NCI-H2029 treated with DMSO at 0.1 percent for 48 hours (cell line): ENCODE results near the gene WDR12.
"Not testable (repeated sequence)": the region's sequence is repeated elsewhere in the genome, so short reads cannot be mapped to it uniquely, and the experiment has no call there.

Experiments
- DNase-seq: peaks from one replicate; lab custom pipeline; 2025; lab: John Stamatoyannopoulos, UW

WDR12 gene

GRCh38 chr2:202911512-202912341 is at the start of gene WDR12, which contains the start of gene CARF:
TSS of gene WDR12 (minus strand) at chr2:202911673. CDS start at chr2:202911476, 197 bp downstream.
TSS of gene CARF (plus strand) at chr2:202912275. CDS start at chr2:202941903, 29,628 bp downstream.
- DNase-seq: peak; percentile 89

GRCh38 chr2:202960524-202960923 is 49.1 kb upstream of the WDR12 start:
- DNase-seq: no peak

DNA sequence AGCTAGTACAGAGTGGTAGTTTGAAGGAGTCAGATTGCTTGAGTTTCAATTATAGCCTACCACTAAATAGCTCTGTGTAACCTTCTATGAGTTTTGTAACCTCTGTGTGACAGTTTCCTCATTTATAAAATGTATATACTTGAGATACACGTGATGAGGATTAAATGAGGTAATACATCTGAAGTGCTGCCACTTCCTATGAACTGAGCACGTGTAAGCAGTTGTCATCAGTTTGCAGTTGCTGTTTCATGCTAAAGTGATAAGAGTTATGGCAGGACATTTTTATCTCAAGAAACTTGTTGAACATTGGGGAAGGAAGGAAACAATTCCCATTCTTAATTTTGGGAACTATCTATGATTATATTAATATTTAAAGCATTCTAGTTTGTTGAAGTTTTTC is 39.1 kb upstream of the WDR12 start:
- no peak for DNase-seq

DNA sequence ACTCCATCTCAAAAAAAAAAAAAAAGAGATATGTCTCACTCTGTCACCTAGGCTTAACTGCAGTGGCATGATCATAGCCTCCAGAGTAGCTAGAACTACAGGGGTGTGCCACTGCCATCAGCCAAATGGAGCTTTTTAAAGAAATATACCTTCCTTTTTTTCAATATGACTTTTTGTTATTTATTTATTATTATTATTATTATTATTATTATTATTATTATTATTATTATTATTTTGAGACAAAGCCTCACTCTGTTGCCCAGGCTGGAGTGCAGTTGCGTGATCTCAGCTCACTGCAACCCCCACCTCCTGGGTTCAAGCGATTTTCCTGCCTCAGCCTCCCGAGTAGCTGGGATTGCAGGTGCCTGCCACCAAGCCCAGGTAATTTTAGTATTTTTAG is 37.9 kb upstream of the WDR12 start:
- DNase-seq: not testable (repeated sequence)

DNA sequence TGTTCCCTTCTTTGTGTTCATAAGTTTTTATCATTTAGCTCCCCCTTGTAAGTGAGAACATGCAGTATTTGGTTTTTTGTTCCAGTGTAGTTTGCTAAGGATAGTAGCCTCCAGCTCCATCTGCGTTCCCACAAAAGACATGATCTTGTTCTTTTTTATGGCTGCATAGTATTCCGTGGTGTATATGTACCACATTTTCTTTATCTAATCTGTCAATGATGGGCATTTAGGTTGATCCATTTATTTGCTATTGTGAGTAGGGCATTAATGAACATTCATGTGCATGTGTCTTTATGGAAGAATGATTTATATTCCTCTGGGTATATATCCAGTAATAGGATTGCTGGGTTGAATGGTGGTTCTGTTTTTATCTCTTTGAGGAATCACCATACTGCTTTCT is 34.0 kb upstream of the WDR12 start:
- DNase-seq: no peak

- DNase-seq: no peak
These were observed 33.3 kb upstream of the WDR12 start for GRCh38 chr2:202944816-202945215.

DNA sequence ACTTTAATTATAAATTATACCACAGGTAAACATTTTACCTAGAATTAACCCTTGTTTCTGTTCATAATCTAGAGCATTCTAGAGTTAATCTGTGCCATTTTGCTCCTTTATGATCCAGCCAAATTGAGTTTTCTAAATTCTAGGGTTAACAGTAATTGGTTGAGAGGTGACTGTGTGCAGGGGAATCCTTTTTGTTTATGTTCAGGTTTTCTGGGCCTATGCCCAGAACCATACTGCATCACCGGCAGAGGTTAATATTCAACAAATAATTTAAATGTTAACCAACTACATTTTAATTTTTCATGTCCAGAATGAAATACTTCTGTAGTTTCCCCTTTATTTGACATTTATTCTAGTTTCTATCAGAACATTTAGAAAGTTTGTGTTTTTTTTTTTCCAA is 32.9 kb upstream of the WDR12 start:
- DNase-seq: no peak

DNA sequence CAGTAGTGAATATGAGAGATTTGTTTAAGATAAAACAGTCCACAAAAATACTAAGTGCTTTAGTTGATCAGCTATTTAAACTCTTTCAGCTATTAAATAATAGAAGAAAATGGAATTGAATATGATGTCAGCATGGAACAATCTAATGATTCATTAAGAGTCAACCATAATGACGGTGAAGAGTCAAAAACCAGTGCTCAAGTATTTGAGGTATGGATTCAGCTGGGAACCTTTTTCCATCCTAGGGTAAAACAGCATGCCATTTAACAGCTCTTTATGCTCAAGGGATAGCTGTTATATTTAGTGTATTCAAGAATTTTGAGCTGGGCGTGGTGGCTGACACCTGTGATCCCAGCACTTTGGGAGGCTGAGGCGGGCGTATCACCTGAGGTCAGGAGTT is 30.3 kb upstream of the WDR12 start:
- DNase-seq: no peak

GRCh38 chr2:202938960-202939359 is 27.5 kb upstream of the WDR12 start:
- no peak for DNase-seq

GRCh38 chr2:202934456-202934855 is 23.0 kb upstream of the WDR12 start:
- DNase-seq: no peak

GRCh38 chr2:202933958-202934357 is 22.5 kb upstream of the WDR12 start:
- DNase-seq: no peak

GRCh38 chr2:202933139-202933510 is 21.7 kb upstream of the WDR12 start:
- no peak for DNase-seq

DNA sequence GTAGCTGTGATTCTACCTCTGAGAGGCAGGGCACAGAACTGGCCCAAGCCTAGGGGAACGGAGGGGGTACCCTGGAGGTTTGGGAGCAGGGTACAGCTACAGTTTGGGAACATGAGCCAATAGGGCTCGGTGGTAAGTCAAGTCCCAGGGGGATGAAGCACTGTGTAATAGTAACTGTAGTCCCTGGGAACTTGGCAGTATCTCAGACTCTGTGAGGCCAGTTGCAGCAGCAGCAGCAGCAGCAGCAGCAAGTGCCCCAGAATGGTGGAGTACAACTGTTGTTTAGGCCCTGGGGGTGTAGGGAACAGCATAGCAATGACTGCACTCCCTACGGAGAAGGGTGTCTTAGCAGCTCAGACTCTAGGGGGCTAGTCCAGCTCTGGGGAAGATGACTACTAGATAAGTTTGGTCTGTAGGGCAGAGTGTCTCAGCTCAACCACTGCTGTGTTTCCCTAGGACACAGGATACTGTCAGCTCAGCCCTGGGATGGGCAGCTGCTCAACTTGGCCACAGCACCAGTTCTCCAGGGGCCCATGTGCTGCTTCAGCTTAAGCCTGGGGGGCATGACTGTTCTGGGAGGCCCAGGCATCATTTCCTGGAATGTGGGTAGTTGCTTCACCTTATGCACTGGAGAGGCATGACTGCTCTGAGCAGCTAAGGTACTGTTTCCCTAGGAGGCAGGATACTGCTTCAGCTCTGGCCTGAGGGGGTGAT is 21.1 kb upstream of the WDR12 start:
- no peak for DNase-seq

DNA sequence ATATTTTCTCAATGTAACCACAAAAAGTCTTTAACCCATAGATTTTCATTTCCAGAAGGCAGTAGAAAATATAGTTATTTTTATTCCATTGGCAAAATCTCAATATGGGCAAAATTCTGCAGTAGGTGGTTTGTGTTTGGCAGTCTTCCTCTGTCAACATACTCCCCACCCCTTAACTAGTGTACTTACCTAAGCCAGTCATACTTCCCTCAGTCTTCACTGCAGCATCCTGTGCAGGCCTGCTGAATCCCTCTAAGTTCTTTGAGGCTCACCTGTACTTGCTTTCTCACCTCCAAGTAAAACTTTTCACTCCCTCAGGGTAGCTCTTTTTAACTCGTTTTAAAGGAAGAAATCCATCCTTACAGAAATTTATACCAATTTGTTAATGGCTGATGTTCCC is 7.4 kb upstream of the WDR12 start:
- DNase-seq: no peak

DNA sequence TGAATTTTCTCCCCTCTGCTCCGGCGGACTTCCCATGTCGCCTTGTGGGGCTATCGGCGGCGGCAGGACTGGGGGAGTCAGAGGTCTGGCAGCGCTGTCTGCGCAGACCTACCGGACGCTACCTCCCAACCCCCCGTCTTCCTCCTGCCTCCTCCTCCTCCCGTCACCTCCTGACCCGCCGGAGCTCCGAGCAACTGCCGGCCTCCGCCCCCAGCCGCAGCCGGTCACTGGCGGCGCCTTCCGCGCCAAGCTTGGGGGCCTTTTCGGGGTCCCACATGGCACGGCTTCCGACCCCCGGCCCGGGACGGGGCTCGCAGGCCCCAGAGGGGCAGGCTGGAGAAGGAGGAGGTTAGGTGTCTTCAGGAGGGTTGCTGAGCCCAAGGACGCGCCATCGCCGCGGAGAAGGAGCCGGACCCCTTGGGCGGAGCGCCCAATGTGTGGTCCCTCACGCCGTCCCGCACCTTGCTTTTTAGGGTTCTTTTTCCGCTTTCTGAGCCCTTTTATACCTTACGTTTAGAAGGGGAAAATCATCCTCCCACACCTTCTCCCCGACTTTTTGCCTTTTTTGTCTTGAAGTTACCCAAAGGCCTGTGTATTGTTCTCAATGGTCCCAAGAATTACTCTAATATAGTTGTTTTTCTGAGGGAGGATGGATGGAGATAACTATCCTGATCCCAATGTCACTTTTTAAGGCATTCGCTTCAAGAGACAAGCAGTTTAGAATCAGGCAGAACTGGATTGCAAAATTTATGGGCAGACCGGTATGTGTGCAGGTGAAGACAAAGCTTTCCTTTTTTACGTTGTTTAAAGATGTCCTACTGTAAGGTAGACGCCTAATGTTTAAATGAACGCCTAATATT is 1.1 kb upstream of the WDR12 start:
- not testable (repeated sequence) for DNase-seq

- no peak for DNase-seq
These were observed 316 bp downstream of the WDR12 start for GRCh38 chr2:202911203-202911511.

DNA sequence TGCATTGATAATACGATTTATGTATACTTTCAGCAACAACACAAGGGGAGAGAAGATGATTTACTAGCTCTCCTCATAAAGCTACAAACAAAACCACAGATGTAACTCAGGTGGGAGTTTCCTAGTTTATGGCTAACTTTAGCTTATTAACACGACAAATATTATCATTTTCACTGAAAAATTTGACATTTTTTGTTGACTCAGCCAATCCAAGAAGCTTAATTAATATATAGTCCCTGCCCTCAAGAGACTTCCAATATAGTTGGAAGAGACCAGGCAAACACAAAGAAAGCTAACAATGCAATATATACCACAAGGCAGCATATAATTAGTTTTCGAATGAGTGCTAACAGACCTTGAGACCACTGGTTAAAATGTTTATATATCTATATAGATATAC is 775 bp downstream of the WDR12 start:
- no peak for DNase-seq

DNA sequence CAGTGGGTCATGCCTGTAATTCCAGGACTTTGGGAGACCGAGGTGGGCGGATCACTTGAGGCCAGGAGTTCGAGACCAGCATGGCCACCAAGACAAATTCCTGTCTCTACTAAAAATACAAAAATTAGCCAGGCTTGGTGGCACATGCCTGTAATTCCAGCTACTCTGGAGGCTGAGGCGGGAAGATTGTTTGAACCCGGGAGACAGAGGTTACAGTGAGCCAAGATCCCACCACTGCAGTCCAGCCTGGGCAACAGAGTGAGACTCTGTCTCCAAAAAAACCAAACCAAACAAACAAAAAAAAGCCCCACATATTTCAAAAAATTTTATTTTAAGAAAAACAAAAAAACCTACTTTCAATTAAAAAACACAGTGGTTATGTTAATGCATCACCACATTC is 1.2 kb downstream of the WDR12 start:
- DNase-seq: not testable (repeated sequence)

- no peak for DNase-seq
These were observed 1.9 kb downstream of the WDR12 start for GRCh38 chr2:202909394-202910192.

DNA sequence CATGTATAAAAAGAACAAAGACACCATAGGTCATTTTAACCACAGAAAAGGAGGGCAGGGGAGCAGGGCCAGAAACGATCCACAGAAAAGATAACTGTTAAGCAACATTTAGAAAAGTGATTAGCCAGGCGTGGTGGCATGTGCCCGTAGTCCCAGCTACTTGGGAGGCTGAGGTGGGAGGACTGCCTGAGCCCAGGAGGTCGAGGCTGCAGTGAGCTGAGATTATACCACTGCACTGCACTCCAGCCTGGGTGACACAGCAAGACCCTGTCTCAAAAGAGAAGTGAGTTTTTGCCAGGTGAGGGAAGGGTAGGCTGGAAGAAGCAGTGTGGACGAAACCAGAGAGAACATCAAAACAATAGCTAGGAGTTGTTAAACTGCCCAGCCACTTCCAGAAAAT is 3.3 kb downstream of the WDR12 start:
- no peak for DNase-seq

DNA sequence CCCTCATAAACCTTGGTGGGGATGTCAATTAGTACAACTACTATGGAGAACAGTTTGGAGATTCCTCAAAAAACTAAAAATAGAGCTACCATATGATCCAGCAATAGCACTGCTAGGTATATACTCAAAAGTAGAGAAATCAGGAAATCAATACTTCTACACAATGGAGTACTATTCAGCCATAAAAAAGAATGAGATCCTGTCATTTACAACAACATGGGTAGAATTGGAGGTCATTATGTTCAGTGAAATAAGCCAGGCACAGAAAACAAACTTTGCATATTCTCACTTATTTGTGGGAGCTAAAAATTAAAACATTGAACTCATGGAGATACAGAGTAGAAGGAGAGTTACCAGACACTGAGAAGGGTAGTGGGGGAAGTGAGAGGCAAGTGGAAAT is 6.0 kb downstream of the WDR12 start:
- DNase-seq: not testable (repeated sequence)

DNA sequence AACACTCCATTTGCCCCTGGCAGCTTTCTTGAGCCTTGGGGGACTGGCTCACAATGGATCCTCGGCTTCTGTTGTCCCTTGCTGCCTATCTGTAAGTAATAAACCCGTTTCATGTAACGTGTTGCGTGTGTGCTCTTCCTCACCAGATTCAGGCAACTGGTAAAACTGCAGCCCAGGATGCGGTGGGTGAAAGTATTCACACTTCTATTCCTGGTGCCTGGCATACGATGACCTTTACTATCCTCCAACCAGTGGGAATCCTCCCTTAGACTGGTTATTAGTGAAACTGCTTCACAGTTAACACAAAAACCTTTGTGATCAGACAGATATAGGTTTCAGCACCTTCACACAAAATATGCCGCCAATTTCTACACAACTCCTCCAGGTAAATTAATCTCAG is 26.3 kb downstream of the WDR12 start:
- no peak for DNase-seq
